Colon (tissue), 2 donors: ENCODE results near the gene MRPS23.
"Not testable (repeated sequence)": the region's sequence is repeated elsewhere in the genome, so short reads cannot be mapped to it uniquely, and the experiment has no call there.

ENCODE experiments used
- FAIRE-seq: peaks from 2 replicates; lab custom pipeline; 2012; peaks lifted over from hg19 to GRCh38; lab: Jason Lieb, UNC
- donor health status: control.
- donor health status: control.

MRPS23 gene

GRCh38 chr17:57862694-57863667 lies 13.1 kb upstream of the MRPS23 start:
- no peak for FAIRE-seq

GRCh38 chr17:57861790-57862693 lies 12.2 kb upstream of the MRPS23 start:
- FAIRE-seq: no peak

GRCh38 chr17:57861000-57861789 lies 11.4 kb upstream of the MRPS23 start:
- FAIRE-seq: no peak

GRCh38 chr17:57860414-57860999 lies 10.7 kb upstream of the MRPS23 start:
- no peak for FAIRE-seq

- FAIRE-seq: no peak
These were observed 10.0 kb upstream of the MRPS23 start for GRCh38 chr17:57859601-57860413.

GRCh38 chr17:57858838-57859237 lies 9.0 kb upstream of the MRPS23 start:
- no peak for FAIRE-seq

- FAIRE-seq: no peak
These were observed 7.2 kb upstream of the MRPS23 start for GRCh38 chr17:57856792-57857620.

- no peak for FAIRE-seq
These were observed 5.7 kb upstream of the MRPS23 start for GRCh38 chr17:57855391-57856035.

- no peak for FAIRE-seq
These were observed 3.9 kb upstream of the MRPS23 start for GRCh38 chr17:57853695-57854094.

GRCh38 chr17:57852955-57853328 lies 3.1 kb upstream of the MRPS23 start:
- no peak for FAIRE-seq

- no peak for FAIRE-seq
These were observed 2.5 kb upstream of the MRPS23 start for GRCh38 chr17:57852092-57852954.

- FAIRE-seq: no peak
These were observed 526 bp downstream of the MRPS23 start for GRCh38 chr17:57849163-57849873.

GRCh38 chr17:57846056-57846945 lies 3.5 kb downstream of the MRPS23 start:
- not testable (repeated sequence) for FAIRE-seq

- FAIRE-seq: no peak
These were observed 7.6 kb downstream of the MRPS23 start for GRCh38 chr17:57842280-57842679.

- FAIRE-seq: no peak
These were observed 10.3 kb downstream of the MRPS23 start for GRCh38 chr17:57839571-57839923.

GRCh38 chr17:57838857-57839570 lies 10.8 kb downstream of the MRPS23 start:
- no peak for FAIRE-seq
